OCI-LY1 (cell line): ENCODE data around the gene SLC35F2.
A peak's percentile ranks its signal among the peaks of the same experiment; 100 is the strongest.

Source experiments
- H2AFZ ChIP-seq: fragments of 200-600 bp; sonication (generic), shearing (Covaris generic); 2 replicates; pipeline ENCODE4 v1.6.0; 2014; ENCODE audit warnings: antibody characterized with exemption, mild to moderate bottlenecking, low read length
- H3F3A ChIP-seq: fragments of 200-600 bp; sonication (generic), shearing (Covaris generic); 2 replicates; pipeline ENCODE4 v1.6.0; 2014; ENCODE audit warnings: mild to moderate bottlenecking, antibody characterized with exemption, low read length, moderate library complexity; ENCODE audit not compliant: insufficient read depth
- H3K27ac ChIP-seq: fragments of 200-600 bp; sonication (generic); 2 replicates; pipeline ENCODE4 v1.5.1; 2014; ENCODE audit warnings: low read length, mixed run types, mild to moderate bottlenecking, low read depth; ENCODE audit not compliant: poor library complexity, severe bottlenecking
- H3K27me3 ChIP-seq: fragments of 200-600 bp; sonication (generic); 2 replicates; pipeline ENCODE4 v1.6.0; 2014; ENCODE audit warnings: antibody characterized with exemption, mild to moderate bottlenecking, low read length, moderate library complexity; ENCODE audit not compliant: insufficient read depth
- H3K36me3 ChIP-seq: fragments of 200-600 bp; sonication (generic); 2 replicates; pipeline ENCODE4 v1.6.1; 2014; ENCODE audit warnings: mild to moderate bottlenecking, antibody characterized with exemption, low read length, moderate library complexity, mixed read lengths; ENCODE audit not compliant: insufficient read depth
- H3K4me1 ChIP-seq: fragments of 200-600 bp; sonication (generic); 2 replicates; pipeline ENCODE4 v1.5.1; 2014; ENCODE audit warnings: mild to moderate bottlenecking, low read length, moderate library complexity; ENCODE audit not compliant: insufficient read depth, severe bottlenecking
- H3K4me2 ChIP-seq: fragments of 200-600 bp; sonication (generic), shearing (Covaris generic); 2 replicates; pipeline ENCODE4 v1.6.1; 2014; ENCODE audit warnings: low read length
- H3K4me3 ChIP-seq: fragments of 200-600 bp; sonication (generic); 2 replicates; pipeline ENCODE4 v1.5.1; 2014; ENCODE audit warnings: low read length, low read depth, mild to moderate bottlenecking, mixed read lengths; ENCODE audit not compliant: poor library complexity, severe bottlenecking
- H3K79me2 ChIP-seq: fragments of 200-600 bp; shearing (Covaris generic); 2 replicates; pipeline ENCODE4 v1.6.1; 2016; ENCODE audit warnings: mixed run types, low read length, mixed read lengths; ENCODE audit not compliant: insufficient read depth
- H3K9ac ChIP-seq: fragments of 200-600 bp; sonication (generic), shearing (Covaris generic); 2 replicates; pipeline ENCODE4 v1.6.1; 2014; ENCODE audit warnings: mild to moderate bottlenecking, low read length, mixed read lengths
- H3K9me2 ChIP-seq: fragments of 200-600 bp; sonication (generic), shearing (Covaris generic); 2 replicates; pipeline ENCODE4 v1.6.1; 2014; ENCODE audit warnings: low read depth, mild to moderate bottlenecking, low read length, mixed read lengths
- H3K9me3 ChIP-seq: fragments of 200-600 bp; shearing (Covaris generic); 2 replicates; pipeline ENCODE4 v1.6.1; 2014; ENCODE audit warnings: low read length, mixed read lengths
- H4K20me1 ChIP-seq: fragments of 200-600 bp; sonication (generic), shearing (Covaris generic); 2 replicates; pipeline ENCODE4 v1.6.0; 2016; ENCODE audit warnings: mild to moderate bottlenecking, low read length; ENCODE audit not compliant: insufficient read depth
- CTCF ChIP-seq: fragments of 200-600 bp; sonication (generic), shearing (Covaris generic); IDR thresholded peaks from 2 replicates; pipeline ENCODE4 v1.5.1; 2017; ENCODE audit warnings: mild to moderate bottlenecking, antibody characterized with exemption, low read length, moderate library complexity, mixed read lengths
- EZH2 ChIP-seq: fragments of 200-600 bp; sonication (generic), shearing (Covaris generic); IDR thresholded peaks from 2 replicates; pipeline ENCODE4 v1.8.0; 2017; ENCODE audit warnings: borderline replicate concordance, mixed run types, mild to moderate bottlenecking, antibody characterized with exemption, low read length, moderate library complexity, mixed read lengths

The SLC35F2 gene

GRCh38 chr11:107858217-107859070, at the start of gene SLC35F2:
Gene SLC35F2, minus strand, starts transcription at chr11:107858787. Its CDS starts 20 bp downstream, at chr11:107858767.
- H3K27me3 ChIP-seq: no peaks in the 10 kb centered on the region
- H3K4me2 ChIP-seq: peak within 1 kb of the TSS; percentile 82
- no peaks in the 10 kb centered on the region; the same call in 1 of the 2 replicates for H3F3A ChIP-seq
- H3K27ac ChIP-seq: peak within 1 kb of the TSS; percentile 6
- H3K9ac ChIP-seq: peak within 1 kb of the TSS; percentile 70
- H3K9me2 ChIP-seq: no peaks in the 10 kb centered on the region
- H3K36me3 ChIP-seq: peaks cover 6% of the 10 kb centered on the region; the same call in 1 of the 2 replicates
- no peaks in the 10 kb centered on the region for H4K20me1 ChIP-seq
- H2AFZ ChIP-seq: peak within 1 kb of the TSS; percentile 81; the same call in 1 of the 2 replicates
- H3K9me3 ChIP-seq: no peaks in the 10 kb centered on the region
- peaks cover 23% of the 10 kb centered on the region for H3K4me1 ChIP-seq
- TF ChIP-seq CTCF (peak; percentile 41; the same call in 1 of the 2 replicates), EZH2 (no peak)
- H3K4me3 ChIP-seq: peak within 1 kb of the TSS; percentile 68
- H3K79me2 ChIP-seq: peaks cover 31% of the 10 kb centered on the region

- Histone ChIP-seq H3K4me3 (no peak overlapping the region), H2AFZ (no peak overlapping the region), H4K20me1 (no peaks in the 10 kb centered on the region), H3K27me3 (no peaks in the 10 kb centered on the region), H3F3A (no peaks in the 10 kb centered on the region), H3K4me1 (no peaks in the 10 kb centered on the region), H3K9me3 (no peaks in the 10 kb centered on the region), H3K4me2 (no peak overlapping the region), H3K27ac (no peak overlapping the region), H3K9me2 (no peaks in the 10 kb centered on the region), H3K36me3 (no peaks in the 10 kb centered on the region), H3K9ac (no peak overlapping the region), H3K79me2 (no peaks in the 10 kb centered on the region)
- TF ChIP-seq EZH2: no peak
- no peak for TF ChIP-seq CTCF
Observed at GRCh38 chr11:107908211-107908610, 49.6 kb upstream of the SLC35F2 start.

GRCh38 chr11:107898270-107898669, 39.7 kb upstream of the SLC35F2 start:
- TF ChIP-seq CTCF: peak; percentile 47
- no peak for TF ChIP-seq EZH2
- H3K9me2 ChIP-seq: no peaks in the 10 kb centered on the region
- no peaks in the 10 kb centered on the region for H3K79me2 ChIP-seq
- H2AFZ ChIP-seq: no peak overlapping the region
- H3K9ac ChIP-seq: no peak overlapping the region
- no peaks in the 10 kb centered on the region for H3F3A ChIP-seq
- no peaks in the 10 kb centered on the region for H3K27me3 ChIP-seq
- no peak overlapping the region for H3K27ac ChIP-seq
- no peak overlapping the region for H3K4me3 ChIP-seq
- H3K4me2 ChIP-seq: no peak overlapping the region
- no peaks in the 10 kb centered on the region for H4K20me1 ChIP-seq
- H3K36me3 ChIP-seq: no peaks in the 10 kb centered on the region
- no peaks in the 10 kb centered on the region for H3K9me3 ChIP-seq
- H3K4me1 ChIP-seq: no peaks in the 10 kb centered on the region
